Testis (tissue), 3 donors: ENCODE measurements around the gene MTARC2. TPM values are rescaled to one million over a fixed set of nuclear protein-coding genes. Genes with fewer than 3 reads are reported as not detected.

Source experiments
- DNase-seq: peaks from one replicate; pipeline ENCODE4 v3.0.0-alpha.2; 2019
- H3K27ac ChIP-seq, 2 donors: fragments of 200-600 bp; sonication (generic); one replicate each; pipeline ENCODE4 v1.5.1; 2019
- H3K27me3 ChIP-seq: fragments of 200-600 bp; sonication (generic); one replicate; pipeline ENCODE4 v1.5.1; 2019
- H3K36me3 ChIP-seq: fragments of 200-600 bp; sonication (generic); one replicate; pipeline ENCODE4 v1.5.1; 2017; ENCODE audit warnings: low read depth; ENCODE audit errors: missing control alignments
- H3K4me1 ChIP-seq: fragments of 200-600 bp; sonication (generic); one replicate; pipeline ENCODE4 v1.5.1; 2019
- H3K4me3 ChIP-seq, 2 donors: fragments of 200-600 bp; sonication (generic); one replicate each; pipeline ENCODE4 v1.5.1; 2017 to 2019
- H3K9me3 ChIP-seq: fragments of 200-600 bp; sonication (generic); one replicate; pipeline ENCODE4 v1.5.1; 2017
- CTCF ChIP-seq, 3 experiments: fragments of 450-650 bp in 2 of 3; fragments of 200-600 bp in 1 of 3; sonication (generic) in 1 of 3; IDR thresholded peaks; one replicate each; pipeline ENCODE4 v1.5.1; 2016 to 2019; ENCODE audit warnings: antibody characterized with exemption in 3 of 3, mild to moderate bottlenecking in 2 of 3, moderate library complexity in 1 of 3
- POLR2A ChIP-seq: fragments of 450-650 bp; IDR thresholded peaks from one replicate; pipeline ENCODE4 v1.6.1; 2017; ENCODE audit warnings: antibody characterized with exemption, mild to moderate bottlenecking, moderate library complexity
- WGBS, 2 donors: methylation state at CpG; one replicate each; pipeline ENCODE4 v1.1.5; 2018; 5-methylcytosine and 5-hydroxymethylcytosine counted together
- intact Hi-C: fragments of 100-400 bp; cut with DNase I; formaldehyde crosslinking; loops from one replicate; pipeline ENCODE4 v1.15.1; 2023; ENCODE audit warnings: low total_unique reads
- polyA plus RNA-seq: library from polyadenylated mRNA; stranded (reverse); fragments of 350-450 nt; fragmentation: Illumina TruSeq; extraction: RNeasy Lipid Tissue Mini Kit (QIAGEN cat#74804); gene quantifications from one replicate; pipeline ENCODE4 v1.2.3, GENCODE V29; 2014; ENCODE audit warnings: low read depth, low replicate concordance; ENCODE audit not compliant: insufficient read depth
- total RNA-seq, 2 donors: library from RNA; depleted of rRNA; stranded (reverse); fragments of >200 nt; gene quantifications; one replicate each; pipeline ENCODE4 v1.2.3, GENCODE V29; 2016

Gene MTARC2
- total and polyA plus RNA-seq, 3 donors from 2014 or later: 28.5 to 58.7 (median 56.7) TPM

GRCh38 chr1:220761688-220762427, 13.7 kb downstream of the MTARC2 start:
- intact Hi-C loops: no loop called here
- H3K27ac ChIP-seq: no peak overlapping the region
- TF ChIP-seq POLR2A: no peak
- TF ChIP-seq CTCF (IDR thresholded peaks at IDR 0.05): no peak
- WGBS, 2 donors: 93 to 97% methylated on average over 7 of the region's 7 CpGs
- DNase-seq: no peak
- H3K9me3 ChIP-seq: no peaks in the 10 kb centered on the region
- no peaks in the 10 kb centered on the region for H3K27me3 ChIP-seq
- H3K4me1 ChIP-seq: no peaks in the 10 kb centered on the region
- H3K36me3 ChIP-seq: no peaks in the 10 kb centered on the region
- H3K4me3 ChIP-seq: no peak overlapping the region

GRCh38 chr1:220764757-220765156, 16.6 kb downstream of the MTARC2 start:
- TF ChIP-seq CTCF (IDR thresholded peaks at IDR 0.05) (no peak), POLR2A (no peak)
- Histone ChIP-seq H3K9me3 (no peaks in the 10 kb centered on the region), H3K27me3 (no peaks in the 10 kb centered on the region), H3K4me1 (peaks cover 20% of the 10 kb centered on the region), H3K27ac (no peak overlapping the region), H3K36me3 (no peaks in the 10 kb centered on the region), H3K4me3 (no peak overlapping the region)
- intact Hi-C loops: no loop called here
- no peak for DNase-seq
- WGBS, 2 donors: 89 to 98% methylated on average over 3 of the region's 3 CpGs

DNA sequence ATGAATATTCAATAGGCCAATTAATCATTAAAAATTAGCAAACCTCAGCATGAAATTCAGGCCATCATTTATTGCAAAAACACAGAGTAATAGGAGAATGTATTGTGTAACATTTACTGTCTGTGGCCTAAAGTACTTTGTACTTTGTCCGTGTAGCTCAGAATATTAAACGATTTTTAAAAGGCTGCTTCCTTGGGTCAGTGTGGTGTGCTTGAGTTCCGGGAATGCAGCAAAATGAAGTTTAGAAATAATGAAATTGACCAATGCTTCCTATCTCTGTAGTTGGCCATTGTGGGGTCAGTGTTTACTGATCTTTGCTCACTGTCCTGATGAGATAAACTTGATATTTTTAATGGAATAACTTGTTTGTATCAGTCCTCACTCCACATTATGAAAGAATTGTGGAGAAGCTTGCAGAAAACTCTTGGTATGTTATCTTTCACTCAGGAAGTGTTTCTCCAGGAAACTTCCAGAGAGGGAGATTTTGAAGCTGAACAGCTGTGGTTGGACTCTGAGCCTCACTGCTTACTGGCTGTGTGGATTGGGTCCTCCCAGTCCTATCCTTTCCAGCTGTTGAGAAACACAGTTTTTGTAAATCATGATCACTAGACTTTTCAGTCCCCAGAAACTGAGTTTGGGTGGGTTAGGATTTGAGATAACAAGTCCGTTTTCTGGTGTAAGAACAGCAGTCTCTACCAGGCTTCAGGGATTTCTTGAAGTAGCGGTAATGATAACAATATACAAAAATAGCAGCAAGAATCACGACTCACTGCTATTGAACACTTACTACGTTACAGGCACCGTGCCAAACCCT, 19.4 kb downstream of the MTARC2 start:
- TF ChIP-seq CTCF (IDR thresholded peaks at IDR 0.05) (no peak), POLR2A (no peak)
- Histone ChIP-seq H3K9me3 (no peaks in the 10 kb centered on the region), H3K4me3 (no peak overlapping the region), H3K27me3 (no peaks in the 10 kb centered on the region), H3K27ac (peak overlapping the region in 1 of 2 donors; percentile 67), H3K36me3 (no peaks in the 10 kb centered on the region), H3K4me1 (peaks cover 20% of the 10 kb centered on the region)
- intact Hi-C loops: no loop called here
- no peak for DNase-seq
- WGBS, 2 donors: 45 to 50% methylated on average over 8 of the region's 8 CpGs

GRCh38 chr1:220768126-220768601, 20.0 kb downstream of the MTARC2 start:
- Histone ChIP-seq H3K9me3 (no peaks in the 10 kb centered on the region), H3K36me3 (no peaks in the 10 kb centered on the region), H3K27me3 (no peaks in the 10 kb centered on the region), H3K27ac (peak overlapping the region in 1 of 2 donors; percentile 67), H3K4me1 (peaks cover 20% of the 10 kb centered on the region), H3K4me3 (no peak overlapping the region)
- TF ChIP-seq CTCF (IDR thresholded peaks at IDR 0.05) (no peak), POLR2A (no peak)
- no peak for DNase-seq
- intact Hi-C loops: no loop called here
- WGBS, 2 donors: 61 to 85% methylated on average over 5 of the region's 5 CpGs
